ENCODE measurements around the gene PNMA8B. TPM values are rescaled to one million over a fixed set of nuclear protein-coding genes. Genes with fewer than 3 reads are reported as not detected.

PNMA8B gene
- total RNA-seq, 1 donor from 2014 or later, result 1.3 TPM

DNA sequence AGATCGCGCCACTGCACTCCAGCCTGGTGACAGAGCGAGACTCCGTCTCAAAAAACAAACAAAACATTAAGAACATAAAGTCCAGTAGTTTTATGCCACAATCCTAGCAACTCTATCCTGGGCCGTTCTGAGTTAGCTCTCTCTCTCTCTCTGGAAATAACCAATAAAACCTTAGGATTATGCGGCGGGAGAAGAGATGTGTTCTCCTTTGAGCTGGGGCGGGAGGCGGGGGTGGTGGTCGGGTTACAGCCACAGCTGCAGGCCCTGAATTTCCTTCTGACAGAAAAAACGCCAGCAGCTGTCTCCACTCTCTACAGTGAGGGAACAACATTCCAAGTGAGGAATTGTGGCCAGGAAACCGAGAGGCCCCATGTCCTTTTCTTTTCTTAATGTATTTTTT, 15.3 kb downstream of the PNMA8B start:
- TF ChIP-seq, protein P1, sequence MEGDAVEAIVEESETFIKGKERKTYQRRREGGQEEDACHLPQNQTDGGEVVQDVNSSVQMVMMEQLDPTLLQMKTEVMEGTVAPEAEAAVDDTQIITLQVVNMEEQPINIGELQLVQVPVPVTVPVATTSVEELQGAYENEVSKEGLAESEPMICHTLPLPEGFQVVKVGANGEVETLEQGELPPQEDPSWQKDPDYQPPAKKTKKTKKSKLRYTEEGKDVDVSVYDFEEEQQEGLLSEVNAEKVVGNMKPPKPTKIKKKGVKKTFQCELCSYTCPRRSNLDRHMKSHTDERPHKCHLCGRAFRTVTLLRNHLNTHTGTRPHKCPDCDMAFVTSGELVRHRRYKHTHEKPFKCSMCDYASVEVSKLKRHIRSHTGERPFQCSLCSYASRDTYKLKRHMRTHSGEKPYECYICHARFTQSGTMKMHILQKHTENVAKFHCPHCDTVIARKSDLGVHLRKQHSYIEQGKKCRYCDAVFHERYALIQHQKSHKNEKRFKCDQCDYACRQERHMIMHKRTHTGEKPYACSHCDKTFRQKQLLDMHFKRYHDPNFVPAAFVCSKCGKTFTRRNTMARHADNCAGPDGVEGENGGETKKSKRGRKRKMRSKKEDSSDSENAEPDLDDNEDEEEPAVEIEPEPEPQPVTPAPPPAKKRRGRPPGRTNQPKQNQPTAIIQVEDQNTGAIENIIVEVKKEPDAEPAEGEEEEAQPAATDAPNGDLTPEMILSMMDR (IDR thresholded peaks at IDR 0.05; ENCODE audit: unreplicated experiment), result no peak
- no peaks in the 10 kb centered on the region for H3K9me3 Mint-ChIP-seq (ENCODE audit: unreplicated experiment)
- no peaks in the 10 kb centered on the region for H3K36me3 Mint-ChIP-seq (ENCODE audit: low read depth, unreplicated experiment)
- H3K27me3 Mint-ChIP-seq (ENCODE audit: unreplicated experiment), result peaks cover 3% of the 10 kb centered on the region
- H3K27ac Mint-ChIP-seq (ENCODE audit: unreplicated experiment), result peak overlapping the region; percentile 98
- H3K4me1 Mint-ChIP-seq (ENCODE audit: unreplicated experiment), result peaks cover 12% of the 10 kb centered on the region
- DNase-seq (ENCODE audit: low spot score), result peak; percentile 53
- H3K4me3 Mint-ChIP-seq (ENCODE audit: unreplicated experiment), result no peak overlapping the region

DNA sequence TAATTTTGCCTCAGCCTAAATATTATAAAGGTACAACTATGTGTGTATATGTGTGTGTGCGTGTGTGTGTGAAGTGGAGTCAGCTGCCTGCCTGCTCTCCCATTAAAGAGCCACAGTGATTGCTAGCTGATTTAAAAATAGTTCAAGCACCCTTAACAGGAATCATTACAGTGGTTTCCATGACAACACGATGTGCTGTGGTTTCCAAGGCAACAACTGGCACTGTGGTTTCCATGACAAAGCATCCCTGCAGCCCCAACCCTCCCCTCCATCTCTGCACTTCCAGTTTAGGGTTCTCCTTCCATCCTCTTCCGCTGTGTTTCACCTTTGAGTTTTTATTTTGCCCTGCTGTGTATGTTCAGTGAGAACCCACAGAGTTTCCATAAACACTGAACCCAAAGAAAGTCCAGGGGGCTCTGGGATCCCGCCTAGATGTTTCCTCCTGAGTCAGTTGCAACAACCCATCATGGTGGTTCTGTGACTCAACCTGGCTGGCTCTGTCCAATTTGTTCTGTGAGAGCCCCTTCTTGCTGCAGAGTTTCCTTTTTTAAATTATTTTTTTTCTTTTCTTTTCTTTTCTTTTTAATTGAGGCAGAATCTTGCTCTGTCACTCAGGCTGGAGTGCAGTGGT, 17.2 kb downstream of the PNMA8B start:
- Mint-ChIP-seq H3K4me3 (ENCODE audit: unreplicated experiment) (no peak overlapping the region), H3K4me1 (ENCODE audit: unreplicated experiment) (peaks cover 12% of the 10 kb centered on the region), H3K36me3 (ENCODE audit: low read depth, unreplicated experiment) (no peaks in the 10 kb centered on the region), H3K9me3 (ENCODE audit: unreplicated experiment) (no peaks in the 10 kb centered on the region), H3K27ac (ENCODE audit: unreplicated experiment) (peak overlapping the region; percentile 53), H3K27me3 (ENCODE audit: unreplicated experiment) (peaks cover 3% of the 10 kb centered on the region)
- TF ChIP-seq, protein P1 (IDR thresholded peaks at IDR 0.05; ENCODE audit: unreplicated experiment), result no peak
- no peak for DNase-seq (ENCODE audit: low spot score)

DNA sequence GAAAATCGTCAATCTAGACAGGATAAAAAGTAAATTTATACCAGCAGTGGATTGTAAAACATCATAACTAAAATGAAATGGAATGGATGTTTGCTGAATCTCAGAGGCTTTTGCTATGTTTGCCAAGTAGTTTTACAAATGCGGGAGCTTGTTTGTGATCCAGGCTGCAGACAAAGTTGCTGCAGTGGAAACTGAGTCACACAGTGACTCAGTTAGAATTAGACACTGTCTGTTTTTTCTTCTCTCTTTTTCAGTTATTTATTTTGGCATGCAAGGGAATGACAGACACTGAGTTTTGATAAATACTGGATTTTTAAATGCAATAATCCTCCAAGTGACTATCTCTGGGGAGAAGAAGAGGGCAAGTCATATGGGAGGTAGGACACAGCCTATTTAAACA, 19.7 kb downstream of the PNMA8B start:
- peaks cover 4% of the 10 kb centered on the region for H3K27me3 Mint-ChIP-seq (ENCODE audit: unreplicated experiment)
- H3K36me3 Mint-ChIP-seq (ENCODE audit: low read depth, unreplicated experiment), result no peaks in the 10 kb centered on the region
- H3K4me1 Mint-ChIP-seq (ENCODE audit: unreplicated experiment), result peaks cover 8% of the 10 kb centered on the region
- no peak overlapping the region for H3K4me3 Mint-ChIP-seq (ENCODE audit: unreplicated experiment)
- TF ChIP-seq, protein P1 (IDR thresholded peaks at IDR 0.05; ENCODE audit: unreplicated experiment), result no peak
- no peaks in the 10 kb centered on the region for H3K9me3 Mint-ChIP-seq (ENCODE audit: unreplicated experiment)
- H3K27ac Mint-ChIP-seq (ENCODE audit: unreplicated experiment), result no peak overlapping the region
- no peak for DNase-seq (ENCODE audit: low spot score)

DNA sequence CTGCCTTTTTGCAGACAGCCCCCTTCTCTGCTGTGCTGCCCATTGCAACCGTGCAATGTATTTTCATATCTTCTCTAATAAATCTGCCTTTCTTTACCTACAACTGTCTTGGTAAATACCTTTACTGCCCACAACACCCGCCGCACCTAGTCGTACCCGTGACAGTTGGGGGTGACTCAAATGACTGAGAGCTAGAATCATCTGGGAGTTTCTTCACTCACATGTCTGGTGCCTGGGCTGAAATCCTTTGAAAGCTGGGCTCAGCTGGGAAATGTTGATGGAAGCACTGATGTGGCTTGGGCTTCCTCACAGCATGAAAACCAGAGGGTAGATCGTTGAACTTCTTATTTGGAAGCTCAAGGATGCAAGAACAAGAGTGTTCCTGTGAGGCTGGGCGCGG, 21.5 kb downstream of the PNMA8B start:
- H3K36me3 Mint-ChIP-seq (ENCODE audit: low read depth, unreplicated experiment), result peaks cover 3% of the 10 kb centered on the region
- H3K9me3 Mint-ChIP-seq (ENCODE audit: unreplicated experiment), result no peaks in the 10 kb centered on the region
- TF ChIP-seq, protein P1 (IDR thresholded peaks at IDR 0.05; ENCODE audit: unreplicated experiment), result no peak
- no peak overlapping the region for H3K27ac Mint-ChIP-seq (ENCODE audit: unreplicated experiment)
- peaks cover 9% of the 10 kb centered on the region for H3K4me1 Mint-ChIP-seq (ENCODE audit: unreplicated experiment)
- peaks cover 6% of the 10 kb centered on the region for H3K27me3 Mint-ChIP-seq (ENCODE audit: unreplicated experiment)
- DNase-seq (ENCODE audit: low spot score), result no peak
- no peak overlapping the region for H3K4me3 Mint-ChIP-seq (ENCODE audit: unreplicated experiment)

DNA sequence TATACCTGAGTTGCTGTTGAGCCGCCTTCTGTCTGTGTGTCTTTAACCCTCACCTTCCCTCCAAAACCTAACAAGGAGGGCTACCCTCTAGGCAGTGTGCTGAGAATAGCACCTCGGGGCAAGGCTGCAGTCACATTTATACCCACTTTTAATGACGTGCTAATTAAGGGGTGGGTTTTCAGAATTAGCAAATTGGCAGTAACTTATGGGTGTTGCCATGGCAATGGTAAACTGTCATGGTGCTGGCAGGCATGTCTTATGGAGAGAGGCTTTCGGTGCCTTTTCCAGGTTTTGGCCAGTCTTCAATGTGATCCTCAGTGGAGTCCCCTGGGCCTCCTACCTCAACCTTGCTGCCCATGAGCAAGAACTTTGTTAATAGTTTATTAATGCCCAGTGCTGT, 23.1 kb downstream of the PNMA8B start:
- Mint-ChIP-seq H3K27me3 (ENCODE audit: unreplicated experiment) (peaks cover 6% of the 10 kb centered on the region), H3K4me1 (ENCODE audit: unreplicated experiment) (peaks cover 9% of the 10 kb centered on the region), H3K27ac (ENCODE audit: unreplicated experiment) (no peak overlapping the region), H3K4me3 (ENCODE audit: unreplicated experiment) (peak overlapping the region; percentile 47), H3K9me3 (ENCODE audit: unreplicated experiment) (no peaks in the 10 kb centered on the region), H3K36me3 (ENCODE audit: low read depth, unreplicated experiment) (peaks cover 11% of the 10 kb centered on the region)
- no peak for DNase-seq (ENCODE audit: low spot score)
- TF ChIP-seq, protein P1 (IDR thresholded peaks at IDR 0.05; ENCODE audit: unreplicated experiment), result no peak

Measured in endothelial cell (in vitro differentiated cells).